CD4-positive, CD25-positive, alpha-beta regulatory T cell (primary cell): ENCODE measurements around the gene SPC25. TPM values are rescaled to one million over a fixed set of nuclear protein-coding genes. Genes with fewer than 3 reads are reported as not detected.
A peak's percentile ranks its signal among the peaks of the same experiment; 100 is the strongest.

ENCODE experiments used
- ATAC-seq, 2 donors: fragments of 150-1000 bp; cut with Tn5 transposase; one replicate each; pipeline ENCODE4 v1.10.0; 2021; ENCODE audit warnings: low read depth in 2 of 2, moderate number of reproducible peaks in 2 of 2, moderate library complexity in 1 of 2
- DNase-seq, 3 donors: peaks; one replicate each; pipeline versions ENCODE4 v3.0.0 to v3.0.0-alpha.2; 2012 to 2022; ENCODE audit warnings: mixed read lengths in 1 of 3
- H3K27ac ChIP-seq: one replicate; pipeline ENCODE4 v1.7.0; 2013; ENCODE audit warnings: mild to moderate bottlenecking, low read length; ENCODE audit not compliant: insufficient read depth, poor library complexity, severe bottlenecking
- H3K27me3 ChIP-seq: one replicate; pipeline ENCODE4 v1.7.0; 2013; ENCODE audit warnings: low read length; ENCODE audit not compliant: control insufficient read depth, insufficient read depth
- H3K36me3 ChIP-seq: one replicate; pipeline ENCODE4 v1.7.0; 2013; ENCODE audit warnings: mild to moderate bottlenecking, low read length, moderate library complexity; ENCODE audit not compliant: control insufficient read depth, insufficient read depth
- H3K4me1 ChIP-seq: 2 replicates; pipeline ENCODE4 v1.7.0; 2013; ENCODE audit warnings: mild to moderate bottlenecking, low read length; ENCODE audit not compliant: insufficient read depth, control insufficient read depth, poor library complexity, severe bottlenecking
- H3K4me3 ChIP-seq: one replicate; pipeline ENCODE4 v1.7.0; 2013; ENCODE audit warnings: low read depth, mild to moderate bottlenecking, low read length, moderate library complexity
- H3K9me3 ChIP-seq, 2 experiments: 1 replicate in 1 of 2; 2 replicates in 1 of 2; pipeline ENCODE4 v1.7.0; 2013; ENCODE audit warnings: low read length in 2 of 2, mild to moderate bottlenecking in 1 of 2, moderate library complexity in 1 of 2; ENCODE audit not compliant: control insufficient read depth in 2 of 2
- H3K27ac Mint-ChIP-seq, 3 donors: one replicate each; pipeline ENCODE4 v1.8.0; 2020 to 2022; ENCODE audit warnings: mild to moderate bottlenecking in 3 of 3, mixed read lengths in 3 of 3, moderate library complexity in 2 of 3
- H3K27me3 Mint-ChIP-seq: one replicate; pipeline ENCODE4 v1.8.0; 2022; ENCODE audit warnings: mild to moderate bottlenecking, mixed read lengths
- H3K36me3 Mint-ChIP-seq: one replicate; pipeline ENCODE4 v1.8.0; 2020; ENCODE audit warnings: mixed read lengths
- H3K4me1 Mint-ChIP-seq, 4 donors: one replicate each; pipeline ENCODE4 v1.8.0; 2020 to 2022; ENCODE audit warnings: mixed read lengths in 4 of 4, mild to moderate bottlenecking in 1 of 4
- H3K4me3 Mint-ChIP-seq, 4 donors: one replicate each; pipeline ENCODE4 v1.8.0; 2020 to 2022; ENCODE audit warnings: mild to moderate bottlenecking in 4 of 4, mixed read lengths in 4 of 4, moderate library complexity in 3 of 4
- H3K9me3 Mint-ChIP-seq, 7 donors: one replicate each; pipeline ENCODE4 v1.8.0; 2020 to 2022; ENCODE audit warnings: mixed read lengths in 7 of 7, mild to moderate bottlenecking in 3 of 7, moderate library complexity in 2 of 7
- polyA plus RNA-seq, 4 donors: library from polyadenylated mRNA; unstranded; fragments of 300-500 nt; fragmentation: Illumina TruSeq; gene quantifications; one replicate each; pipeline ENCODE4 v1.2.3, GENCODE V29; 2021
- total RNA-seq: library from RNA; stranded (reverse); gene quantifications from one replicate; pipeline ENCODE4 v1.2.3, GENCODE V29; 2022

SPC25 gene
- total and polyA plus RNA-seq, 5 donors from 2014 or later: 0.24 to 1.2 (median 0.51) TPM

DNA sequence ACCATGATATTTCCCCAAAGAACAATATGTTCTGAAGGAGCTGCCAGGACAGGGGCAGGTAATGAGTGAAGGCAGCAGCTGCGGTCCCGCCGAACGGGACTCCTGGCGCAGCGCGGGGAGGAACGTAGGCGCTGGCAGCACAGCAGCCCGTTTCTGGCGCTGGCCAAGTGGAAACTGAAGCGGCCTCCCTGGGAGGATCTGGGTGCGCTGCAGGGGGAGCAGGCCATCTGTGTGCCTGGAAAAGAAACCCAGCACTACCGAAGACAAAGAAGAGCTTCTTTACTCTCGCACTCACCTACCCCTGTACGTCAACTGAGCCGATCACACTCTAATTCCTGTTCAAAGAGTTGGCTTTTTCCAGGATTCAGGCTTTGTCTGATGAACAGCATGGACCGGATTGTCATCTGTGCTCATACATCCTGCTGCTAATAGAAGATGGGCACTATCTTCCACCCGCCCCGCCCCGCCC lies 22.7 kb upstream of the SPC25 start:
- no peak overlapping the region for H3K27ac Mint-ChIP-seq
- peaks cover 17% of the 10 kb centered on the region for H3K27me3 ChIP-seq
- H3K4me1 ChIP-seq: no peaks in the 10 kb centered on the region
- no peak overlapping the region for H3K4me3 ChIP-seq
- ATAC-seq (no peak), DNase-seq (no peak)
- H3K27ac ChIP-seq: no peak overlapping the region
- H3K36me3 ChIP-seq: no peaks in the 10 kb centered on the region
- peaks cover under 1% of the 10 kb centered on the region for H3K36me3 Mint-ChIP-seq
- H3K9me3 Mint-ChIP-seq: peaks cover 0 to 3% (median 0%) of the 10 kb centered on the region in 7 donors
- peaks cover 0 to 21% (median 11%) of the 10 kb centered on the region in 4 donors for H3K4me1 Mint-ChIP-seq
- peaks cover 70% of the 10 kb centered on the region for H3K27me3 Mint-ChIP-seq
- peak overlapping the region in 1 of 4 donors; percentile 44 for H3K4me3 Mint-ChIP-seq
- H3K9me3 ChIP-seq: peaks cover 5% of the 10 kb centered on the region in 2 experiments

DNA sequence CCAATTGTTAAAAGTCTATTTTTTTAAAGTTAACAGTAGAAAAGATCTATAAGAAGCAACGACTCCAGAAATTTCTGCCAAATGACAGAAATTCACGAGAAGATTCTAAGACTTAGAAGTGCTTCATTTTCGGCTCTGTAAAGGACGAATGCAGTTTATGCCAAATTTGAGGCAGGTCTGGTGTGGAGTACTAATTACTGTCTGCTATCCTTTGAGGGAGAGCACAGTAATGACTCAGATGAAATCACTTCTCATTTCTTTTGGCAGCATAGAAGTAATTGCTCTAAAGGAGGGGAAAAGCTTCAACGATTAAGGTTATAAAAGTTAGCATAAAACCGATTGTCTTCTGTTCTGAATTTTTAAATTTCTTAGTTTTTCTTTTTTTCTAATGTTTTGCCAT lies 22.2 kb upstream of the SPC25 start:
- peaks cover 17% of the 10 kb centered on the region for H3K27me3 ChIP-seq
- ATAC-seq (no peak), DNase-seq (no peak)
- H3K9me3 ChIP-seq: peaks cover 5% of the 10 kb centered on the region in 2 experiments
- no peaks in the 10 kb centered on the region for H3K36me3 ChIP-seq
- peaks cover 0 to 3% (median 0%) of the 10 kb centered on the region in 7 donors for H3K9me3 Mint-ChIP-seq
- no peaks in the 10 kb centered on the region for H3K4me1 ChIP-seq
- peak overlapping the region in 1 of 4 donors; percentile 45 for H3K4me3 Mint-ChIP-seq
- no peak overlapping the region for H3K27ac ChIP-seq
- H3K27me3 Mint-ChIP-seq: peaks cover 69% of the 10 kb centered on the region
- peaks cover 0 to 21% (median 11%) of the 10 kb centered on the region in 4 donors for H3K4me1 Mint-ChIP-seq
- no peak overlapping the region for H3K27ac Mint-ChIP-seq
- H3K36me3 Mint-ChIP-seq: peaks cover 5% of the 10 kb centered on the region
- H3K4me3 ChIP-seq: no peak overlapping the region

DNA sequence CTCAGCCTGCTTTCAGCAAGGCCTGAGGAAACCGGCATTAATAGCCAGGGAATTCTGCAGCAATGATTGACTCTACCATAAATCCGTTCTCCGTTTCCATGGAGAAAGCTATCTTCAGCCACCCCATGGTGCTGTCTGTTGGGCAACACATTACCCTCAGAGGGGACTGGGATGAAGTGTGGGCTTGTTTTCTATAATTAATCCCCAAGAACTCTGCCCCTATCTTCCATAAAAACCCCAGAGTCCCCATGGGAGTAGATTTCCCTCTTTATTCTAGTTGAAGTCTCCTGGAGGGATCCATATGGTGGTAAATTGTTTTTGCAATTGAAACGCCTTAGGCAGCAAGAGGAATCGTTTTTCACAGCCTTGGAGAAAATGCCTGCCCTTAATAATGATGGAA lies 20.1 kb upstream of the SPC25 start:
- H3K27ac Mint-ChIP-seq: no peak overlapping the region
- peaks cover 0 to 9% (median 4%) of the 10 kb centered on the region in 4 donors for H3K4me1 Mint-ChIP-seq
- DNase-seq (no peak), ATAC-seq (no peak)
- Histone ChIP-seq H3K27me3 (peaks cover 20% of the 10 kb centered on the region), H3K4me3 (no peak overlapping the region), H3K4me1 (no peaks in the 10 kb centered on the region), H3K9me3 (peaks cover 0 to under 1% of the 10 kb centered on the region in 2 experiments), H3K36me3 (no peaks in the 10 kb centered on the region), H3K27ac (no peak overlapping the region)
- H3K4me3 Mint-ChIP-seq: no peak overlapping the region
- H3K36me3 Mint-ChIP-seq: peaks cover 5% of the 10 kb centered on the region
- peaks cover 0 to 3% (median 0%) of the 10 kb centered on the region in 7 donors for H3K9me3 Mint-ChIP-seq
- peaks cover 67% of the 10 kb centered on the region for H3K27me3 Mint-ChIP-seq

DNA sequence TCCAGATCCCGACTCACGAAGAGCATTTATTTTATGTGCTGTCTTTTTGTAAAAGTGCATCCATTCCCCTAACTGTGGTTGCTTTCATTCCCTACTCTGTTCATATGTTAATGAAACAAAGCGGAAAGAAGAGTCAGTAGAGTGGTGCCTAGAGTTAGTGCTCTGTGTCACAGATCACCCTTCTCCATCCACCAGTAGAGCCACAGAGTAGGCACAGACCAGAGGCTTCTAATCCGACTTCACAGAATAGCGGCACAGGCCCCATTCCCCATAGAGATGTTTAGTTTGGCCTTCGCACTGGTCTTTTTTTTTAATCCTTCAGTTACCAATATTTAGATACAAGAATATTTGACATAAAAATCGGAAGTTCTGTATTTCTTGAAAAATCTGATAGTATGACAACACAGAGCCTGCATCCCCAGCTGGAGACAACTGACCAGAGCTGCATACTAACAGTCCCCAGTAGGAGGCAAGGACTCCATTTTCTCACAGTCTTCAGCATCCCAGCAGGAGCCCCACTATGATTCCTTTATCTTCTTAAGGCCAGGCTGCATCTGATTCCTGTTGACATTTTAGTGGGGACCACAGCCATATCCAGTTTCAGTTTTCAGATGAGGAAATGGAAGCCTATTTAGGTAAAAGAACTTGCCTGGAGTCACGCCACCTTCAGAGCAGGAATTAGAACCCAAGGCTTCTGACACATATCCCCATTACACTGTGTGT lies 17.9 kb upstream of the SPC25 start:
- Histone ChIP-seq H3K4me1 (no peaks in the 10 kb centered on the region), H3K9me3 (no peaks in the 10 kb centered on the region), H3K36me3 (no peaks in the 10 kb centered on the region), H3K4me3 (no peak overlapping the region), H3K27ac (no peak overlapping the region), H3K27me3 (peaks cover 25% of the 10 kb centered on the region)
- Mint-ChIP-seq H3K9me3 (peaks cover 0 to 3% (median 0%) of the 10 kb centered on the region in 7 donors), H3K4me1 (peaks cover 0 to 6% (median 2%) of the 10 kb centered on the region in 4 donors), H3K4me3 (no peak overlapping the region), H3K27ac (no peak overlapping the region), H3K27me3 (peaks cover 70% of the 10 kb centered on the region), H3K36me3 (peaks cover 5% of the 10 kb centered on the region)
- ATAC-seq (no peak), DNase-seq (no peak)

DNA sequence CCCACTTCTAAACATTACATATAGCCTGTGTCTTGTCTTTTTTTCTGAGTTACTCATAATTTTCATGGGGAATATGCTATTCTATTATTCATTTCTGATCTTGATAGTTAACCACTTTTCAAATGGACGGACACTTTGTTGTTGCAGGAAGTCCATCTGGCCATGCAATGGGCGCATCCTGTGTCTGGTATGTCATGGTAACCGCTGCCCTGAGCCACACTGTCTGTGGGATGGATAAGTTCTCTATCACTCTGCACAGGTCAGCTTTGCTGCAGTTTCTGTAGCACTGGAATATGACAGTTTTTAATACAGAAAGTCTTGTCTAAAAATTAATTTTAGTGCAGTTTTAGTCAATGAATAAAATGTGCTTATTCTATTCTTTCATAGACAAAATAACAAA lies 14.1 kb upstream of the SPC25 start:
- no peak overlapping the region for H3K27ac ChIP-seq
- Mint-ChIP-seq H3K4me1 (no peaks in the 10 kb centered on the region), H3K27me3 (peaks cover 57% of the 10 kb centered on the region)

DNA sequence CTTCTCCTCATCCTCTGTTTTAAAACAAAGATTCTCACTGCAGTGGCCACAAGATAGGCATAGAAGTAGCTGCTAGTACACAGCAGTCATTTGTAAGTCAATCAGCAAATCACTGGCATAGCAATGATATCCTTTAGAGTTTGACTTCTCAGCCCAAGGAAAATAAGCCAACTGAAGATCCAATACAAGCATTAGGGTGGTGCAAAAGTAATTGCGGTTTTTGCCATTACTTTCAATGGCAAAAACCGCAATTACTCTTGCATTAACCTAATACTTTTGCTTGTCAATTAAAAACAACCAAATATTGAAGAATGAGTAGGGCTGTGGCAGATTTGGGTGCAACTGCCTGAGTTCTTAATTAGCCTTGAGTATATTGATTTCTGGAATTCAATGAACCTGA lies 13.7 kb upstream of the SPC25 start:
- peaks cover 19% of the 10 kb centered on the region for H3K27me3 ChIP-seq
- H3K27ac ChIP-seq: no peak overlapping the region
- Mint-ChIP-seq H3K27ac (no peak overlapping the region), H3K36me3 (peaks cover 5% of the 10 kb centered on the region), H3K27me3 (peaks cover 53% of the 10 kb centered on the region), H3K4me1 (no peaks in the 10 kb centered on the region), H3K9me3 (peaks cover 0 to 3% (median 0%) of the 10 kb centered on the region in 7 donors), H3K4me3 (no peak overlapping the region)
- no peaks in the 10 kb centered on the region for H3K9me3 ChIP-seq
- H3K4me1 ChIP-seq: no peaks in the 10 kb centered on the region
- no peak overlapping the region for H3K4me3 ChIP-seq
- DNase-seq: no peak
- no peaks in the 10 kb centered on the region for H3K36me3 ChIP-seq
- no peak for ATAC-seq

More for the DNA sequence above, 14.1 kb upstream of the SPC25 start:
- no peak overlapping the region for H3K4me3 ChIP-seq
- ATAC-seq: no peak
- peak overlapping the region in 1 of 3 donors; percentile 27 for H3K27ac Mint-ChIP-seq
- H3K9me3 Mint-ChIP-seq: peaks cover 0 to 3% (median 0%) of the 10 kb centered on the region in 7 donors
- H3K27me3 ChIP-seq: peaks cover 19% of the 10 kb centered on the region
- no peaks in the 10 kb centered on the region for H3K9me3 ChIP-seq
- H3K36me3 Mint-ChIP-seq: peaks cover 5% of the 10 kb centered on the region
- DNase-seq: no peak
- H3K36me3 ChIP-seq: no peaks in the 10 kb centered on the region
- H3K4me3 Mint-ChIP-seq: no peak overlapping the region
- no peaks in the 10 kb centered on the region for H3K4me1 ChIP-seq

DNA sequence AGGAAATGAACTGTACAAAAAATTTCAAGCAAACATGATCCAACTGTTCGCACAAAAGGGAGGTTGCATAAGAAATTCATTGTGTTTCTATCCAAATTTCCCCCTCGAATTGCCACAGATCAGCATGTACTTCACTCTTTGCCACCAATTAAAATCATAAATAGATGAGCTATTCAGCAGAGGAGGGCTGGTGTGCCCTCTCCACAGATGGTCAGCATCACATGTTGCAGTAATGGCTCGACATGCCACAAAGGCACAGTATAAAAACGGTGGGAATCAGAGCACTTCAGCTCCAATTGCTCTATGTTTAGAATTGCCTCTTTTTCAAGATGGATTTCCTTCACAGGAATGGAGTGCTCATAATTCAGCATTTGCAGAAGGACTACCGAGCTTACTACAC lies 10.8 kb upstream of the SPC25 start, which contains the start of gene G6PC2:
TSS of gene G6PC2 (plus strand) at position 289 of the 400 bp plus-strand sequence. CDS start at position 330, 41 bp downstream.
- Histone ChIP-seq H3K9me3 (no peaks in the 10 kb centered on the region), H3K4me1 (no peaks in the 10 kb centered on the region), H3K4me3 (no peak within 1 kb of the TSS), H3K27ac (no peak within 1 kb of the TSS), H3K27me3 (peaks cover 20% of the 10 kb centered on the region), H3K36me3 (no peaks in the 10 kb centered on the region)
- no peaks in the 10 kb centered on the region for H3K4me1 Mint-ChIP-seq
- no peaks in the 10 kb centered on the region for H3K36me3 Mint-ChIP-seq
- H3K4me3 Mint-ChIP-seq: no peak within 1 kb of the TSS
- H3K27ac Mint-ChIP-seq: no peak within 1 kb of the TSS
- peaks cover 39% of the 10 kb centered on the region for H3K27me3 Mint-ChIP-seq
- ATAC-seq: no peak
- no peak for DNase-seq
- H3K9me3 Mint-ChIP-seq: peaks cover 0 to 2% (median 0%) of the 10 kb centered on the region in 7 donors
